Left lung (tissue), 10 donors: ENCODE data around the gene CNGA3. TPM values are rescaled to one million over a fixed set of nuclear protein-coding genes. Genes with fewer than 3 reads are reported as not detected.

Experiments used
- ATAC-seq: fragments of 200-7000 bp; cut with Tn5 transposase; one replicate; pipeline ENCODE4 v1.9.1; 2020; ENCODE audit warnings: moderate library complexity
- DNase-seq, 4 donors: peaks; one replicate each; pipeline ENCODE4 v3.0.0-alpha.2; 2013 to 2020
- H3K27ac ChIP-seq, 2 donors: fragments of 200-600 bp; sonication (generic) in 1 of 2; one replicate each; pipeline versions ENCODE4 v1.5.0 to v1.8.0; 2020 to 2021
- H3K27me3 ChIP-seq, 2 donors: fragments of 200-600 bp; sonication (generic) in 1 of 2; one replicate each; pipeline versions ENCODE4 v1.5.0 to v1.8.0; 2020 to 2021
- H3K36me3 ChIP-seq, 2 donors: fragments of 200-600 bp; sonication (generic) in 1 of 2; one replicate each; pipeline versions ENCODE4 v1.5.0 to v1.8.0; 2020 to 2021
- H3K4me1 ChIP-seq, 2 donors: fragments of 200-600 bp; one replicate each; pipeline ENCODE4 v1.8.0; 2021
- H3K4me3 ChIP-seq, 2 donors: fragments of 200-600 bp; sonication (generic) in 1 of 2; one replicate each; pipeline versions ENCODE4 v1.5.0 to v1.8.0; 2020 to 2021; ENCODE audit warnings: mild to moderate bottlenecking in 1 of 2
- H3K9me3 ChIP-seq, 2 donors: fragments of 200-600 bp; sonication (generic) in 1 of 2; one replicate each; pipeline versions ENCODE4 v1.5.0 to v1.8.0; 2020 to 2021
- CTCF ChIP-seq, 2 donors: fragments of 200-600 bp; sonication (generic) in 1 of 2; IDR thresholded peaks; one replicate each; pipeline versions ENCODE4 v1.5.0 to v1.8.0; 2021; ENCODE audit warnings: antibody characterized with exemption in 2 of 2
- intact Hi-C, 2 donors: fragments of 100-400 bp; cut with DNase I; formaldehyde crosslinking; loops; one replicate each; pipeline versions ENCODE4 v1.11.2 to v1.14.2; 2022
- polyA plus RNA-seq, 6 donors: library from polyadenylated mRNA; unstranded; fragments of 120-200 nt; gene quantifications; one replicate each; pipeline ENCODE4 v1.2.1, GENCODE V29; 2013; ENCODE audit not compliant: insufficient read length in 6 of 6
- total RNA-seq, 2 donors: library from RNA; stranded (reverse); fragmentation: NEBNext Ultra II Directional; extraction: Animal tissue kit (Norgen Biotek cat#: 25700); gene quantifications; one replicate each; pipeline ENCODE4 v1.2.1, GENCODE V29; 2021
- donor health status: DM: no; HTN: yes; CAD: no.
- donor health status: DM: no; HTN: no; CAD: no.

CNGA3 gene
- total and polyA plus RNA-seq, 8 donors = 0.04 to 0.10 (median 0.06) TPM; not detected in 3

- peak overlapping the region; percentile 59 to 83 for H3K27ac ChIP-seq
- no peaks in the 10 kb centered on the region for H3K36me3 ChIP-seq
- no peaks in the 10 kb centered on the region for H3K27me3 ChIP-seq
- intact Hi-C loops = no loop called here
- TF ChIP-seq CTCF (IDR thresholded peaks at IDR 0.05) = no peak
- H3K9me3 ChIP-seq = no peaks in the 10 kb centered on the region
- peaks cover 0 to 33% of the 10 kb centered on the region in 2 donors for H3K4me1 ChIP-seq
- H3K4me3 ChIP-seq = peak overlapping the region; percentile 73 to 78
- ATAC-seq = peak; percentile 11
- DNase-seq = no peak
These were observed 99.7 kb downstream of the CNGA3 start for GRCh38 chr2:98445683-98446581.

GRCh38 chr2:98446850-98447249 is 100.6 kb downstream of the CNGA3 start:
- Histone ChIP-seq H3K4me1 (peaks cover 0 to 42% of the 10 kb centered on the region in 2 donors), H3K9me3 (no peaks in the 10 kb centered on the region), H3K4me3 (no peak overlapping the region), H3K27me3 (no peaks in the 10 kb centered on the region), H3K27ac (no peak overlapping the region), H3K36me3 (no peaks in the 10 kb centered on the region)
- TF ChIP-seq CTCF (IDR thresholded peaks at IDR 0.05) = no peak
- DNase-seq (no peak), ATAC-seq (no peak)
- intact Hi-C loops = no loop called here

Other genes with a start within 250 kb of the CNGA3 start
- gene INPP4A, start 98.4 kb downstream of the CNGA3 start, total RNA-seq = 10 to 100 TPM; 27.7 to 34.2 TPM
- gene INPP4A, start 98.4 kb downstream of the CNGA3 start, polyA plus RNA-seq = 10 to 100 TPM; 20.6 to 24.1 (median 22.0) TPM